ENCODE results near the gene PAX8. TPM values are rescaled to one million over a fixed set of nuclear protein-coding genes. Genes with fewer than 3 reads are reported as not detected.

The PAX8 gene
- total RNA-seq, 2 experiments from 2014 or later = 0.36 to 0.52 TPM

- Mint-ChIP-seq H3K4me1 (ENCODE audit: low read depth) (no peaks in the 10 kb centered on the region), H3K36me3 (ENCODE audit: low read depth) (peaks cover 83% of the 10 kb centered on the region), H3K4me3 (no peak overlapping the region), H3K27me3 (no peaks in the 10 kb centered on the region), H3K27ac (no peak overlapping the region), H3K9me3 (no peaks in the 10 kb centered on the region)
- H3K27me3 ChIP-seq (ENCODE audit: control insufficient read depth in 1 of 2, insufficient read depth in 2 of 2, low read length in 2 of 2) = no peaks in the 10 kb centered on the region
- ChIA-PET CTCF (no interaction called here), POLR2A (interaction anchor here (4.0 kb wide), 1 partner anchor 21 kb away, joined by 31 read pairs; the partner anchor contains the start of gene PSD4)
- H3K9me3 ChIP-seq (ENCODE audit: control insufficient read depth in 1 of 2, insufficient read depth in 1 of 2, low read length in 2 of 2) = peaks cover 0 to 3% of the 10 kb centered on the region in 2 experiments
- peaks cover 4% of the 10 kb centered on the region for H3K4me1 ChIP-seq (ENCODE audit: insufficient read depth, low read length)
- peak overlapping the region in 1 of 2 donors; percentile 11 for H3K27ac ChIP-seq (ENCODE audit: low read depth in 1 of 2, low read length in 2 of 2)
- no peak for ATAC-seq (ENCODE audit: poor library complexity)
- DNase-seq = no peak
- TF ChIP-seq CTCF (IDR thresholded peaks at IDR 0.05) = no peak
- H3K4me3 ChIP-seq (ENCODE audit: low read length) = no peak overlapping the region
- peaks cover 93% of the 10 kb centered on the region for H3K36me3 ChIP-seq (ENCODE audit: insufficient read depth, low read length)
- intact Hi-C loops (cut with DNase I, micrococcal nuclease) = loop anchor here in 1 of 2 experiments (2.0 to 5.0 kb wide), 2 partner anchors 17 to 114 kb away; no protein-coding TSS in a partner anchor
Measured at GRCh38 chr2:113195923-113196501, 82.7 kb downstream of the PAX8 start.

DNA sequence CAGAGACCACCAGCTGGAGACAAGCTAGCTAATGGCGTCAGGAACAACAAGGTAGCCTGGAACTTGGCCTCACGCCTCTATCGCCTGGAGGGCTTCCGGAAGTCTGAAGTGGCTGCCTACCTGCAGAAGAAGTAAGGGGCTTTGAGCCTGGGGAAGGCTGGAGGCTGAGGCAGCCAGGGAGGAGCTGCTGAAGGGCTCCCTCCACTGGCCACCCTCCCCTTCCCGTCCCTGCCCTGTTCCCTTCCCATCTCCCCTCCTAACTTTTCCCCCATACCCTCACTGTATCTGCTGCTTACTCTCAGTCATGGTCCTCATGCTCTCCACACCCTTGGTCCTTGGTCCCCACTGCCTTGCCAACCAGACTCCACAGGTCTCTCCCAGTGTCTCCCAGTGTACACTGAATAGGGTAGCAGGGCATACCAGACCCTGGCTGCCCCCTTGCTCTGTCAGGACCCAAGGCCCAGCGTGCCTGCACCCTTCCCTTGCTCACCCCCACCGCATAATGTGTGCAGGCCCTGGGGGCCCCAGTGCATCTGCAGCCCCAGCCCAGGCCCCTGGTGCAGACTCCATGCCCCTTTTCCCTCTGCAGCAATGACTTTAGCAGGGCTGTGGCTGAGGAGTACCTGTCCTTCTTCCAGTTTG lies 86.1 kb downstream of the PAX8 start:
- no peak for DNase-seq
- peaks cover 10% of the 10 kb centered on the region for H3K4me1 ChIP-seq (ENCODE audit: insufficient read depth, low read length)
- H3K4me3 Mint-ChIP-seq = no peak overlapping the region
- no peaks in the 10 kb centered on the region for H3K9me3 Mint-ChIP-seq
- H3K36me3 ChIP-seq (ENCODE audit: insufficient read depth, low read length) = peaks cover 91% of the 10 kb centered on the region
- H3K27ac Mint-ChIP-seq = peak overlapping the region; percentile 67
- H3K36me3 Mint-ChIP-seq (ENCODE audit: low read depth) = peaks cover 91% of the 10 kb centered on the region
- CTCF ChIA-PET = no interaction called here
- POLR2A ChIA-PET = interaction anchor here (1.2 to 1.4 kb wide), 4 partner anchors 9 to 54 kb away, joined by 3 to 4 read pairs (median 4); no protein-coding TSS in a partner anchor
- H3K27ac ChIP-seq (ENCODE audit: low read depth in 1 of 2, low read length in 2 of 2) = no peak overlapping the region
- H3K4me1 Mint-ChIP-seq (ENCODE audit: low read depth) = peaks cover 24% of the 10 kb centered on the region
- no peak for ATAC-seq (ENCODE audit: poor library complexity)
- no peaks in the 10 kb centered on the region for H3K27me3 ChIP-seq (ENCODE audit: control insufficient read depth in 1 of 2, insufficient read depth in 2 of 2, low read length in 2 of 2)
- no peaks in the 10 kb centered on the region for H3K27me3 Mint-ChIP-seq
- H3K9me3 ChIP-seq (ENCODE audit: control insufficient read depth in 1 of 2, insufficient read depth in 1 of 2, low read length in 2 of 2) = no peaks in the 10 kb centered on the region
- intact Hi-C loops (cut with DNase I, micrococcal nuclease) = no loop called here
- TF ChIP-seq CTCF (IDR thresholded peaks at IDR 0.05) = no peak
- no peak overlapping the region for H3K4me3 ChIP-seq (ENCODE audit: low read length)

DNA sequence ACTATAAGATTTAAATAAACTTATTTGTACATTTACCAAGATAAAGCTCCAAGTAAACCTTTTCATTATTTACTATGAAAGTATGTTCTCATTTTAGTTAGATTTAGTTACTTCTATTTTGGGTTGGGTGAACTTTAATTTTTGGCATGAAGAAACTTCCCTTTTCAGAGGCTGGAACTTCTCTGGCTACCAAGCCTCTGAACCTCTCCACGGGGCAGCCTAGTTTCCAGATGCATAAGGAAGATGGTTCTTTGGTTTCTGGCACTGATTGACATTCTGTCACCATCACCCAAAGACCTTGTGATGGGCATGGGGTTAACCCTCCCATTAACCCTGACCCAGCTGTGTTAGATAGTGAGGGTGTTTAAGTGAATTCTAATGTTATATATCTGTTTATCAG lies 87.8 kb downstream of the PAX8 start:
- no peak for TF ChIP-seq CTCF (IDR thresholded peaks at IDR 0.05)
- H3K27me3 ChIP-seq (ENCODE audit: control insufficient read depth in 1 of 2, insufficient read depth in 2 of 2, low read length in 2 of 2) = no peaks in the 10 kb centered on the region
- H3K4me1 ChIP-seq (ENCODE audit: insufficient read depth, low read length) = peaks cover 26% of the 10 kb centered on the region
- H3K9me3 ChIP-seq (ENCODE audit: control insufficient read depth in 1 of 2, insufficient read depth in 1 of 2, low read length in 2 of 2) = no peaks in the 10 kb centered on the region
- no peak for ATAC-seq (ENCODE audit: poor library complexity)
- ChIA-PET CTCF (interaction anchor here (0.9 to 1.2 kb wide), 2 partner anchors 13 to 199 kb away, joined by 3 read pairs; no protein-coding TSS in a partner anchor), POLR2A (no interaction called here)
- H3K27ac ChIP-seq (ENCODE audit: low read depth in 1 of 2, low read length in 2 of 2) = peak overlapping the region in 1 of 2 donors; percentile 29
- Mint-ChIP-seq H3K27me3 (no peaks in the 10 kb centered on the region), H3K4me3 (no peak overlapping the region), H3K36me3 (ENCODE audit: low read depth) (peaks cover 89% of the 10 kb centered on the region), H3K9me3 (no peaks in the 10 kb centered on the region), H3K4me1 (ENCODE audit: low read depth) (peaks cover 39% of the 10 kb centered on the region), H3K27ac (peak overlapping the region; percentile 80)
- peaks cover 89% of the 10 kb centered on the region for H3K36me3 ChIP-seq (ENCODE audit: insufficient read depth, low read length)
- no peak for DNase-seq
- no peak overlapping the region for H3K4me3 ChIP-seq (ENCODE audit: low read length)
- intact Hi-C loops (cut with DNase I, micrococcal nuclease) = no loop called here
